Measurements from ENCODE around the gene RBM4B.
A peak's percentile ranks its signal among the peaks of the same experiment; 100 is the strongest.

Gene RBM4B

DNA sequence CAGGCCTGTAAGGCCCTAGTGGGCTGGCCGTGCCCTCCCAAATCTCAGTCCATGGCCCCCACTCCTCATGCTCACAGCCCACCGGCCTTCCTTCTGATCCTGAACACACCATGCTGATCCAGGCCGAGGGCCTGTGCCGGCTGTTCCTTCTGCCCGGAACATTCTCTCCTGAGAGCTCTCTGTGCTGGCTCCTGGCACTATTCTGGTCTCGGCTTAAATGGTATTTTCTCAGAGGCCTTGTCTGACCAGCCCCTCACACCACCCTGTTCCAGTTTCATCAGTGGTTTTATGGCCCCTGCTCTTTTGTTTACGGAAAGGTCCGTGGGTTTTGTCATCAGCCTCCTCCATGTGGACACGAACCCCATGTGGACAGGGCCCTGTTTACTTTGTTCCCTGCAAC lies 29.3 kb upstream of the RBM4B start:
- no peak for DNase-seq

- DNase-seq = no peak
These were observed 28.1 kb upstream of the RBM4B start for GRCh38 chr11:66705587-66706335.

DNA sequence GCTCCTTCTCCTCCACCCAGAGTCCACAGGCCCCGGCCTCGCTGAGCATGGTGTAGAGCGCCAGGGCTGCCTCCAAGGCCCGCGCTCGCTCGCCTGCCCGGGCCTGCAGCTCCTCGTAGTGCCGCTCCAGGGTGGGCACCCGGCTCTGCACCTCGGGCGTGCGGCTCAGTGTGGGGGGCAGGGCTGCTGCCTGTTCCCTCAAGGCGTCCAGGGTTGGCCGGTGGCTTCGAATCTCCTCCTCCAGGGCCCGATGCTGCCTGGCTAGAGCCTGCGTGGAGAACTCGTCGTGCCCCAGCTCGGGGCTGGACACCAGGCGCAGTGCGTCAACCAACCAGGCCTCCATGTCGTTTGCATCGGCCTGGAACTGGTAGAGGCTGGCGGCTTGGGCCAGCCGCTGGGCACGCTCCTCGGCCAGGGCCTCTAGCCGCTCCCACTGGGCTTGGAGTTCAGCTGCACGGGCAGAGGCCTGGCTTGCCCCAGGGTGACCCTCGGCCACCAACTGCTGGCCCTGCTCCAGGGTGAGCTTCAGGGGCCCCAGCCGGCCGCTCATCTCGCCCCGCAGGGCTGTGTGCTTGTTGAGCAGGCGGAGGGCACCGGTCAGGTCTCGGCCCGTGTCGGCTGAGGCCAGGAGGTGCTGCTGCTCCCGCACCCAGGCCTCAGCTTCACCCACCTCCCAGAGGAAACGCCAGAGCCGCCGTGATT lies 27.1 kb upstream of the RBM4B start:
- no peak for DNase-seq

- no peak for DNase-seq
These were observed 23.9 kb upstream of the RBM4B start for GRCh38 chr11:66701432-66702240.

GRCh38 chr11:66700742-66701141 lies 23.1 kb upstream of the RBM4B start:
- no peak for DNase-seq

- DNase-seq = no peak
These were observed 22.6 kb upstream of the RBM4B start for GRCh38 chr11:66700337-66700736.

GRCh38 chr11:66698491-66698890 lies 20.8 kb upstream of the RBM4B start:
- DNase-seq = no peak

DNA sequence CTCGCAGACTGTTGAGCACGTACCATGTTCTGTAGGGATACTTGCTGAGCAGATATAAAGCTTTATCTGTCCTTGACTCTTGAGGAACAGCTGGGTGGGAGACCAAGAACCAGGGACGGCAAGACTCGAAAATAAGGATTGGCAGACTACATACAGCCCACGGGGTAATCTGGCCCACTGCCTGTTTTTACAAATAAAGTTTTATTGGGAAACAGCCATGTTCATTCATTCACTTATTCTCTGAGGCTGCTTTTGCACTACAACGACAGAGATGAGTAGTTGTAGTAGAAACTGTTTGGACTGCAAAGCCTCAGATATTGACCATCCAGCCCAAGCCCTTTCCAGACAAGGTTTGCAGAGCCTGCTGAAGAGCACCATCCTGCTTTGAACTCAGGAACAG lies 20.3 kb upstream of the RBM4B start:
- no peak for DNase-seq

GRCh38 chr11:66696146-66696545 lies 18.5 kb upstream of the RBM4B start:
- no peak for DNase-seq

DNA sequence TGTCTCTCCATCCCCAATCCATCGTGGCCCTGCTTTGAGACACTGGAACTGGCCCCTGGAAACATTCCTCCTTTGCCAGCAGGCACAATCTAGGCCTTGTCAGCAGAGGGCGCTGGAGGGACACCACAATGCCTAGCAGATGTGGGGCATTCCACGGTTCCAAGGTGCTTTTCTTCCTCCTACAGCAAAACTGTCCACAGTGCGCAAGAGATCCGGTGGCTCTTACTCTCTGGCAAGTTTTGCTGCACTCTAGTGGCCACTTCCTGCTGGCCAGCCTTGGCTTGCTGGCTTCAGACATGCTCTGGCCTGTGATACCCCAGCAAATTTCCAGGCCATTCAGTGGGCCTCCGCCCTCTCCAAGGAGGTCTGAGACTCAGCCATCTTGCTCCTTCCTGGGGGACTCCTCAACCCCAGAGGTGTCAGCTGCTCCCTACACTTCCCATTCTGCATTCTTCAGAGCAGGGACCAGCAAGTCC lies 17.1 kb upstream of the RBM4B start:
- DNase-seq = peak; percentile 94 to 96 (median 95)

DNA sequence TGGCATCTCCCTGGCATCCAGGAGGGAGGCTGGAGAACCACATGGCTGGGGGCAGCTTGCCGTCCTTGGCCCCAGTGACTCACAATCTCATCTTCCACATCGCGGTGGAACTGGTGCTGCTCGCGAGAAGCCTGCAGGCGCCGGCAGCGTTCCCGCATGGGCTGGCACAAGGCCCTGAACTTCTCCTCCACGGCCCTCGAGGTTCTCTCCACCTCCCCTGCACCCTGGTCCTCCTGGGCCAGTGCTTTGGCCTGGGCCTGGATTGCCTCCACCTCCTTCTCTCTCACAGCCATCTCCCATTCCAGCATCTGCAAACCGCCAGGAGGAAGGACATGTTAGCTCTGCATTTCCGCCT lies 16.3 kb upstream of the RBM4B start:
- no peak for DNase-seq

GRCh38 chr11:66693356-66694055 lies 15.8 kb upstream of the RBM4B start:
- DNase-seq = no peak

GRCh38 chr11:66692871-66693331 lies 15.2 kb upstream of the RBM4B start:
- no peak for DNase-seq

- DNase-seq = no peak
These were observed 14.8 kb upstream of the RBM4B start for GRCh38 chr11:66692446-66692845.

- DNase-seq = no peak
These were observed 13.8 kb upstream of the RBM4B start for GRCh38 chr11:66691311-66691980.

DNA sequence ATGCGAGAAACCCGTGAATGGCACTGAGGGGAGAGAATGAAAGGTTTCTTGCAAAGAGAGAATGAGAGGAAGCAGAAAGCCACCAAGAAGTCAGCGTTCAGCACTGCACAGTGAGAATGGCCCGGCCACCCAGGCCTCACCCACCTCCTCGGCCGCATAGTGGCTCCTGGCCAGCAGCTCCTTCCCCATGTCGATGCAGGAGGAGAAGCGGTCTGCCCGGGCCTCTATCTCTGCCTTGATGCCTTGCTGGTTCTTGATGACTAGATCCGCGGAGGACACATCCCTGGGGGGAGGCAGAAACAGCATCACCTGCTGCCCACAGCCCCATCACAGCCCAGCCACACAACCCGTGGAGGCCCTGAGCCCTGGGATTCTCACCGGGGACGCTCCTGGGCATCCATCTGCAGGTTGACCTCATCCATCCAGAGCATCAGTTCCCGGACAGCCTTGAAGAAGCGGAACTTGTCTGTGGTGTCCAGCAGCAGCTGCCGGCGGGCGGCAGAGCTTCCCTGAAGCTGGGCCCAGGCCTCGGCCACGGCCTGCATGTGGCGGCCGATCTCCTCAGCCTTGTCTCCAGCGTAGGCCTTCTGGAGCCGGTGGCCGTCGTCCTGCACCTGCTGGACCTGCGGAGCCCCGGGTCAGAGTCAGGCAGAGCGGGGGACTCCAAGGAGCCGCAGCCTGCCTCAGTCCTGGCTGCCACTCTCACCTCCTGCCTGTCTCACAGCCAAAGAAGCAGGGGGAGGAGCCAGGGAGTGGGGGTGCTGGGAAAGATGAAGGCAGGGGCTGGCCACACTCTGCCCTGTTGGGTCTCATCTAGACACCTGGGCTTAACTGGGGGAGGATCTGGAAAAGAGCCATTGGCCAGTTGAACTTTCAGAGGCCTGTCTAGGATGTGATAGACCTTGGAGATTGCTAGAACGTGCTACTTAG lies 12.2 kb upstream of the RBM4B start:
- no peak for DNase-seq

- DNase-seq = no peak
These were observed 11.2 kb upstream of the RBM4B start for GRCh38 chr11:66688561-66689534.

DNA sequence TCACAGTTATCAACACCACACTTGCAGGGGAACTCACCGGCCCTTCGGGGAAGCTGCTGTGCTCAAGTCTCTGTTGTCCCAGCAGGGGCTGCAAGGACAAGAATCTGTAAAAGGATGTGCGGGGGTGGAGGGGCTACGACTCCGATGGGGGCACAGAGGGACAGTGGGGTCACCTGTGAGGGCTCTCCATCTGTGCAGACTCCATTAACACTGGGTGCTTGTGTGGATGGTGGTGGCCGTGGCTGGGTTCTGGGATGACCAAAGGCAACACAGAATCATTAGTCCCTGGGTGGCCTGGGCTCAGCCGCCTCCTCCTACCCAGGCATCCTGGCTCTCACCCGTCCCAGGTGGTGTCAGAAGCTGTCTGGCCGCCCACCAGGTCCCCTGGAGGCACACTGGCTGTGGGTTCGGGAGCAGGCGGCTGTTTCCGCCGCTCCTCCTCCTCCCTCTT lies 10.2 kb upstream of the RBM4B start:
- no peak for DNase-seq

Data from suppressor macrophage (primary cell).